Esophagus muscularis mucosa (tissue), 4 donors: ENCODE data around the gene GSTO2. TPM values are rescaled to one million over a fixed set of nuclear protein-coding genes. Genes with fewer than 3 reads are reported as not detected.

ENCODE experiments used
- DNase-seq: peaks from one replicate; pipeline ENCODE4 v3.0.0-alpha.2; 2017; ENCODE audit errors: extremely low spot score
- H3K27ac ChIP-seq, 4 donors: fragments of 200-600 bp; sonication (generic); replicated peaks in 1 of 4; 1 replicate in 3 of 4; 2 replicates in 1 of 4; pipeline ENCODE4 v1.5.1; 2016 to 2019; ENCODE audit warnings: mild to moderate bottlenecking in 1 of 4
- H3K27me3 ChIP-seq, 4 donors: fragments of 200-600 bp; sonication (generic); one replicate each; pipeline versions ENCODE4 v1.5.1 to v1.6.0; 2016 to 2019
- H3K36me3 ChIP-seq, 4 donors: fragments of 200-600 bp; sonication (generic); one replicate each; pipeline ENCODE4 v1.5.1; 2016 to 2019
- H3K4me1 ChIP-seq, 4 donors: fragments of 200-600 bp; sonication (generic); one replicate each; pipeline ENCODE4 v1.5.1; 2016 to 2019
- H3K4me3 ChIP-seq, 4 donors: fragments of 200-600 bp; sonication (generic); 1 replicate in 2 of 4; 2 replicates in 2 of 4; pipeline ENCODE4 v1.5.1; 2016 to 2019; ENCODE audit warnings: mild to moderate bottlenecking in 4 of 4, moderate library complexity in 1 of 4
- H3K9me3 ChIP-seq, 4 donors: fragments of 200-600 bp; sonication (generic); 1 replicate in 3 of 4; 2 replicates in 1 of 4; pipeline ENCODE4 v1.5.1; 2016 to 2019
- CTCF ChIP-seq, 3 experiments: fragments of 200-600 bp in 2 of 3; fragments of 450-650 bp in 1 of 3; sonication (generic) in 2 of 3; IDR thresholded peaks; one replicate each; pipeline ENCODE4 v1.5.1; 2017 to 2019; ENCODE audit warnings: antibody characterized with exemption in 3 of 3, mild to moderate bottlenecking in 2 of 3, moderate library complexity in 1 of 3
- EP300 ChIP-seq: sonication (generic); formaldehyde crosslinking; IDR thresholded peaks from one replicate; pipeline ENCODE4 v1.6.1; 2017; ENCODE audit warnings: antibody characterized with exemption
- POLR2A ChIP-seq: fragments of 450-650 bp; IDR thresholded peaks from one replicate; pipeline ENCODE4 v1.6.1; 2017; ENCODE audit warnings: antibody characterized with exemption, moderate library complexity, mild to moderate bottlenecking, low read depth
- POLR2AphosphoS5 ChIP-seq, 2 donors: sonication (generic); formaldehyde crosslinking; IDR thresholded peaks; one replicate each; pipeline ENCODE4 v1.6.1; 2017; ENCODE audit warnings: antibody characterized with exemption in 2 of 2
- WGBS: methylation state at CpG from one replicate; pipeline ENCODE4 v1.1.5; 2018; 5-methylcytosine and 5-hydroxymethylcytosine counted together
- intact Hi-C: fragments of 100-400 bp; cut with DNase I; formaldehyde crosslinking; loops from one replicate; pipeline ENCODE4 v1.15.1; 2023
- total RNA-seq, 4 donors: library from RNA; depleted of rRNA; stranded (reverse); fragments of >200 nt; gene quantifications; one replicate each; pipeline versions ENCODE4 v1.1.0 to v1.2.1, GENCODE V29; 2016

GSTO2 gene
- total RNA-seq, 4 donors from 2014 or later, result 0.42 to 0.99 (median 0.63) TPM

- H3K4me1 ChIP-seq, result peaks cover 76 to 85% (median 80%) of the 10 kb centered on the region in 4 donors
- peaks cover 0 to 21% (median 3%) of the 10 kb centered on the region in 4 donors for H3K36me3 ChIP-seq
- intact Hi-C loops, result no loop called here
- DNase-seq, result no peak
- WGBS, result 55% methylated on average over 8 of the region's 15 CpGs
- H3K9me3 ChIP-seq, result no peaks in the 10 kb centered on the region
- H3K4me3 ChIP-seq, result peak overlapping the region in 1 of 4 donors; percentile 3
- TF ChIP-seq CTCF (IDR thresholded peaks at IDR 0.05), result no peak
- no peak for TF ChIP-seq EP300
- TF ChIP-seq POLR2AphosphoS5 (IDR thresholded peaks at IDR 0.05), result peak in 1 of 2 donors; percentile 24
- H3K27me3 ChIP-seq, result no peaks in the 10 kb centered on the region
- H3K27ac ChIP-seq, result peak overlapping the region; percentile 97 to 100 (median 98)
These were observed 64.9 kb downstream of the GSTO2 start for GRCh38 chr10:104333728-104334373.

GRCh38 chr10:104334561-104334960, 65.6 kb downstream of the GSTO2 start:
- TF ChIP-seq POLR2A (no peak), CTCF (IDR thresholded peaks at IDR 0.05) (no peak), POLR2AphosphoS5 (IDR thresholded peaks at IDR 0.05) (no peak), EP300 (no peak)
- DNase-seq, result no peak
- Histone ChIP-seq H3K4me3 (no peak overlapping the region), H3K9me3 (no peaks in the 10 kb centered on the region), H3K36me3 (peaks cover 0 to 21% (median 3%) of the 10 kb centered on the region in 4 donors), H3K27me3 (no peaks in the 10 kb centered on the region), H3K4me1 (peaks cover 69 to 83% (median 79%) of the 10 kb centered on the region in 4 donors), H3K27ac (peak overlapping the region; percentile 97 to 100 (median 98))
- 94% methylated on average over 6 of the region's 6 CpGs for WGBS
- intact Hi-C loops, result no loop called here

GRCh38 chr10:104334965-104335650, 66.1 kb downstream of the GSTO2 start:
- Histone ChIP-seq H3K27me3 (no peaks in the 10 kb centered on the region), H3K4me1 (peaks cover 66 to 82% (median 79%) of the 10 kb centered on the region in 4 donors), H3K27ac (peak overlapping the region; percentile 97 to 100 (median 98)), H3K36me3 (peaks cover 0 to 21% (median 3%) of the 10 kb centered on the region in 4 donors), H3K4me3 (peak overlapping the region in 3 of 4 donors; percentile 77 to 98 (median 93)), H3K9me3 (no peaks in the 10 kb centered on the region)
- TF ChIP-seq EP300 (no peak), CTCF (IDR thresholded peaks at IDR 0.05) (no peak)
- 83% methylated on average over 13 of the region's 13 CpGs for whole genome bisulfite sequencing
- intact Hi-C loops, result no loop called here
- DNase-seq, result no peak

- H3K4me3 ChIP-seq, result peak overlapping the region; percentile 77 to 98 (median 90)
- intact Hi-C loops, result no loop called here
- peaks cover 56 to 72% (median 67%) of the 10 kb centered on the region in 4 donors for H3K4me1 ChIP-seq
- H3K27me3 ChIP-seq, result no peaks in the 10 kb centered on the region
- H3K27ac ChIP-seq, result peak overlapping the region; percentile 97 to 100 (median 98)
- no peak for DNase-seq
- WGBS, result 4% methylated on average over 12 of the region's 12 CpGs
- peak; percentile 17 to 48 for TF ChIP-seq POLR2AphosphoS5 (IDR thresholded peaks at IDR 0.05)
- no peak for TF ChIP-seq POLR2A
- H3K36me3 ChIP-seq, result peaks cover 0 to 21% (median 3%) of the 10 kb centered on the region in 4 donors
- H3K9me3 ChIP-seq, result no peaks in the 10 kb centered on the region
These were observed 68.0 kb downstream of the GSTO2 start for GRCh38 chr10:104336821-104337467.

GRCh38 chr10:104337521-104337984, 68.6 kb downstream of the GSTO2 start:
- peaks cover 52 to 66% (median 62%) of the 10 kb centered on the region in 4 donors for H3K4me1 ChIP-seq
- WGBS, result under 1% methylated on average over 20 of the region's 23 CpGs
- H3K27me3 ChIP-seq, result no peaks in the 10 kb centered on the region
- TF ChIP-seq POLR2AphosphoS5 (IDR thresholded peaks at IDR 0.05) (peak in 1 of 2 donors; percentile 16), POLR2A (no peak), CTCF (IDR thresholded peaks at IDR 0.05) (no peak)
- no peak for DNase-seq
- H3K27ac ChIP-seq, result peak overlapping the region; percentile 97 to 100 (median 98)
- intact Hi-C loops, result no loop called here
- H3K9me3 ChIP-seq, result no peaks in the 10 kb centered on the region
- peak overlapping the region; percentile 77 to 98 (median 90) for H3K4me3 ChIP-seq
- H3K36me3 ChIP-seq, result peaks cover 0 to 21% (median 3%) of the 10 kb centered on the region in 4 donors
